Neutrophil (primary cell): ENCODE measurements around the gene C6orf15.

Source experiments
- H3K27ac ChIP-seq: fragments of 200-600 bp; sonication (generic); 2 replicates; pipeline ENCODE4 v1.5.1; 2016; ENCODE audit warnings: mild to moderate bottlenecking, moderate library complexity
- H3K27me3 ChIP-seq: fragments of 200-600 bp; sonication (generic); 2 replicates; pipeline ENCODE4 v1.6.0; 2016; ENCODE audit warnings: mild to moderate bottlenecking
- H3K36me3 ChIP-seq: fragments of 200-600 bp; sonication (generic); 2 replicates; pipeline ENCODE4 v1.5.1; 2017
- H3K4me1 ChIP-seq, 2 experiments: fragments of 200-600 bp in 1 of 2; sonication (generic) in 1 of 2; 1 replicate in 1 of 2; 2 replicates in 1 of 2; pipeline versions ENCODE4 v1.5.1 to v1.6.1; 2013 to 2016; ENCODE audit warnings: low read depth in 1 of 2, low read length in 1 of 2, mild to moderate bottlenecking in 1 of 2, moderate library complexity in 1 of 2; ENCODE audit not compliant: control insufficient read depth in 1 of 2, insufficient read depth in 1 of 2
- H3K4me3 ChIP-seq, 2 experiments: fragments of 200-600 bp in 1 of 2; sonication (generic) in 1 of 2; 1 replicate in 1 of 2; 2 replicates in 1 of 2; pipeline ENCODE4 v1.5.1; 2013 to 2016; ENCODE audit warnings: low read depth in 1 of 2, low read length in 1 of 2, mild to moderate bottlenecking in 1 of 2, moderate library complexity in 1 of 2
- H3K9me3 ChIP-seq: fragments of 200-600 bp; sonication (generic); 2 replicates; pipeline ENCODE4 v1.5.1; 2016
- TF ChIP-seq, protein P1 (sequence below): fragments of 200-600 bp; sonication (generic); IDR thresholded peaks from 2 replicates; pipeline ENCODE4 v1.5.1; 2016; ENCODE audit warnings: antibody characterized with exemption

Gene C6orf15

GRCh38 chr6:31145386-31145785, 33.0 kb upstream of the C6orf15 start:
- Histone ChIP-seq H3K4me1 (no peaks in the 10 kb centered on the region), H3K27me3 (no peaks in the 10 kb centered on the region), H3K36me3 (peaks cover 31% of the 10 kb centered on the region), H3K27ac (no peak overlapping the region), H3K4me3 (no peak overlapping the region), H3K9me3 (no peaks in the 10 kb centered on the region)
- TF ChIP-seq, protein P1, sequence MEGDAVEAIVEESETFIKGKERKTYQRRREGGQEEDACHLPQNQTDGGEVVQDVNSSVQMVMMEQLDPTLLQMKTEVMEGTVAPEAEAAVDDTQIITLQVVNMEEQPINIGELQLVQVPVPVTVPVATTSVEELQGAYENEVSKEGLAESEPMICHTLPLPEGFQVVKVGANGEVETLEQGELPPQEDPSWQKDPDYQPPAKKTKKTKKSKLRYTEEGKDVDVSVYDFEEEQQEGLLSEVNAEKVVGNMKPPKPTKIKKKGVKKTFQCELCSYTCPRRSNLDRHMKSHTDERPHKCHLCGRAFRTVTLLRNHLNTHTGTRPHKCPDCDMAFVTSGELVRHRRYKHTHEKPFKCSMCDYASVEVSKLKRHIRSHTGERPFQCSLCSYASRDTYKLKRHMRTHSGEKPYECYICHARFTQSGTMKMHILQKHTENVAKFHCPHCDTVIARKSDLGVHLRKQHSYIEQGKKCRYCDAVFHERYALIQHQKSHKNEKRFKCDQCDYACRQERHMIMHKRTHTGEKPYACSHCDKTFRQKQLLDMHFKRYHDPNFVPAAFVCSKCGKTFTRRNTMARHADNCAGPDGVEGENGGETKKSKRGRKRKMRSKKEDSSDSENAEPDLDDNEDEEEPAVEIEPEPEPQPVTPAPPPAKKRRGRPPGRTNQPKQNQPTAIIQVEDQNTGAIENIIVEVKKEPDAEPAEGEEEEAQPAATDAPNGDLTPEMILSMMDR = no peak

GRCh38 chr6:31144970-31145340, 32.6 kb upstream of the C6orf15 start:
- Histone ChIP-seq H3K4me1 (no peaks in the 10 kb centered on the region), H3K9me3 (no peaks in the 10 kb centered on the region), H3K27ac (no peak overlapping the region), H3K4me3 (no peak overlapping the region), H3K27me3 (no peaks in the 10 kb centered on the region), H3K36me3 (peaks cover 27% of the 10 kb centered on the region)
- TF ChIP-seq, protein P1 = no peak

GRCh38 chr6:31144296-31144969, 32.1 kb upstream of the C6orf15 start:
- peaks cover 24% of the 10 kb centered on the region for H3K36me3 ChIP-seq

GRCh38 chr6:31143148-31143547, 30.8 kb upstream of the C6orf15 start:
- TF ChIP-seq, protein P1 = no peak

More at GRCh38 chr6:31144296-31144969, 32.1 kb upstream of the C6orf15 start:
- TF ChIP-seq, protein P1 = no peak
- no peaks in the 10 kb centered on the region for H3K9me3 ChIP-seq
- H3K4me1 ChIP-seq = no peaks in the 10 kb centered on the region
- no peak overlapping the region for H3K4me3 ChIP-seq
- no peak overlapping the region for H3K27ac ChIP-seq
- no peaks in the 10 kb centered on the region for H3K27me3 ChIP-seq

DNA sequence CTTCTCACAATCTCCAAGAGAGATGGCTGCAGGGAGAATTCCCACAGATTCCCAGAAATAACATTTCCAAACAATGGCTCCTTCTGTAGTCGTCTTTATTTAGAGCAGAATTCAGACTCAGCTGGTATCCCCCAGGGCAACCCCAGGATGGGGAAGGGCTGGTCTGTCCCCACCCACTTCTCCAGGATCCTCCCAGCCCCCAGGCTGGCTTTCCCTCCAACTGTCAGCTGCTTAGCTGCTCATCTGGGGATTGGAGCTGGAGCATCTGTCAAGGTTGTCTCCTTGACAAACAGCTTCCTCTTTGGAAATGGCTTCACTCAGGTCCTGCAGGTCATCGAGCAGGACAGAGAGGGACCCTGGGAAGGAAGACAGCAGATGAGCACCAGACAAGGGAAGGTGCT, 30.0 kb upstream of the C6orf15 start:
- Histone ChIP-seq H3K4me3 (no peak overlapping the region), H3K9me3 (no peaks in the 10 kb centered on the region), H3K27me3 (peaks cover 19% of the 10 kb centered on the region), H3K36me3 (peaks cover 20% of the 10 kb centered on the region), H3K4me1 (peaks cover 4 to 5% of the 10 kb centered on the region in 2 experiments), H3K27ac (no peak overlapping the region)
- TF ChIP-seq, protein P1 = no peak

More at GRCh38 chr6:31143148-31143547, 30.8 kb upstream of the C6orf15 start:
- Histone ChIP-seq H3K27ac (no peak overlapping the region), H3K4me3 (no peak overlapping the region), H3K36me3 (peaks cover 20% of the 10 kb centered on the region), H3K4me1 (no peaks in the 10 kb centered on the region), H3K9me3 (no peaks in the 10 kb centered on the region), H3K27me3 (peaks cover 12% of the 10 kb centered on the region)
